ENCODE results near the gene RUFY3. TPM values are rescaled to one million over a fixed set of nuclear protein-coding genes. Genes with fewer than 3 reads are reported as not detected.

RUFY3 gene
- total and polyA plus RNA-seq, 2 experiments from 2014 or later = 18.3 to 29.2 TPM

- H2AFZ ChIP-seq = no peak overlapping the region
- no peaks in the 10 kb centered on the region for H3K36me3 ChIP-seq (ENCODE audit: insufficient read depth)
- ATAC-seq (no peak), DNase-seq (ENCODE audit: low spot score) (no peak)
- no peak for TF ChIP-seq CTCF (conservative IDR thresholded peaks at IDR 0.05; ENCODE audit: low read depth in 2 of 2)
- TF ChIP-seq ZNF114 (CRISPR knock-in tag; IDR thresholded peaks at IDR 0.05) = no peak
- TF ChIP-seq POLR2AphosphoS5 (IDR thresholded peaks at IDR 0.05; ENCODE audit: low read depth) = no peak
- no peak for TF ChIP-seq EZH2 (IDR thresholded peaks at IDR 0.05; ENCODE audit: low read depth, unreplicated experiment)
- TF ChIP-seq REST (IDR thresholded peaks at IDR 0.05; ENCODE audit: unreplicated experiment) = no peak
- no peak overlapping the region for H3K27ac ChIP-seq (ENCODE audit: low read depth)
- peaks cover 14% of the 10 kb centered on the region for H3K4me1 ChIP-seq (ENCODE audit: insufficient read depth)
- H3K4me1 Mint-ChIP-seq = peaks cover 6% of the 10 kb centered on the region; the same call in 2 of the 3 replicates
- H3K9me2 ChIP-seq (ENCODE audit: insufficient read depth) = no peaks in the 10 kb centered on the region
- peaks cover 5% of the 10 kb centered on the region; the same call in 1 of the 2 replicates for H4K20me1 ChIP-seq (replicated peaks; ENCODE audit: insufficient read depth)
- no peaks in the 10 kb centered on the region for H3F3A ChIP-seq (replicated peaks; ENCODE audit: low read depth)
- peaks cover 15% of the 10 kb centered on the region for H3K79me2 ChIP-seq (replicated peaks; ENCODE audit: insufficient read depth)
- no peaks in the 10 kb centered on the region for H3K36me3 Mint-ChIP-seq (ENCODE audit: low read depth)
- H3K4me2 ChIP-seq = no peak overlapping the region
- H3K4me3 Mint-ChIP-seq = no peak overlapping the region
- no peaks in the 10 kb centered on the region for H3K27me3 Mint-ChIP-seq (ENCODE audit: insufficient read depth, low read depth, poor library complexity)
- H3K4me3 ChIP-seq = no peak overlapping the region
- no peaks in the 10 kb centered on the region for H3K9me3 Mint-ChIP-seq
- H3K27me3 ChIP-seq (ENCODE audit: insufficient read depth) = no peaks in the 10 kb centered on the region
- no peak overlapping the region for H3K27ac Mint-ChIP-seq
These were observed 15.2 kb downstream of the RUFY3 start for GRCh38 chr4:70737006-70737405.

DNA sequence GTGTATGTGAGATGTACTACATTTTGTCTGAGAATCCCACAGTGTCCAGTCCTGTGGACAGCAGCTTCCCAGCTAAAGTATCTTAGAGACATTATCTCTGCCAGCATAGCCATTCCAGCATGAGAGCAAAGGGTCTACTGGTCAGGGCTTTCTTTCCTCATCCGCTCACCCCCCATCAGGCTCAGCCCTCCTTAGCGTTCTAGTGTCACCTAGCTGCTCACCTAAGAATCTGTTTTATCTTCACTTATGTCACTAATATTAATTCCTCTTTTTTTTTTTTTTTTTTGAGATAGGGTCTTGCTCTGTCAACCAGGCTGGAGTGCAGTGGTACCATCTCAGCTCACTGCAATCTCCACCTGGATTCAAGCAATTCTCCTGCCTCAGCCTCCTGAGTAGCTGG, 15.6 kb downstream of the RUFY3 start:
- H3K79me2 ChIP-seq (replicated peaks; ENCODE audit: insufficient read depth) = peaks cover 15% of the 10 kb centered on the region; the same call in 1 of the 2 replicates
- H3K27ac Mint-ChIP-seq = no peak overlapping the region

More for the DNA sequence above, 15.6 kb downstream of the RUFY3 start:
- Histone ChIP-seq H3K27me3 (ENCODE audit: insufficient read depth) (no peaks in the 10 kb centered on the region), H2AFZ (no peak overlapping the region), H3K27ac (ENCODE audit: low read depth) (no peak overlapping the region), H3K36me3 (ENCODE audit: insufficient read depth) (no peaks in the 10 kb centered on the region), H4K20me1 (replicated peaks; ENCODE audit: insufficient read depth) (peaks cover 5% of the 10 kb centered on the region; the same call in 1 of the 2 replicates), H3K4me2 (no peak overlapping the region), H3K9me2 (ENCODE audit: insufficient read depth) (no peaks in the 10 kb centered on the region), H3F3A (replicated peaks; ENCODE audit: low read depth) (no peaks in the 10 kb centered on the region), H3K4me3 (no peak overlapping the region), H3K4me1 (ENCODE audit: insufficient read depth) (peaks cover 18% of the 10 kb centered on the region)
- ATAC-seq (no peak), DNase-seq (ENCODE audit: low spot score) (no peak)
- Mint-ChIP-seq H3K4me1 (peaks cover 10% of the 10 kb centered on the region; the same call in 2 of the 3 replicates), H3K36me3 (ENCODE audit: low read depth) (no peaks in the 10 kb centered on the region), H3K27me3 (ENCODE audit: insufficient read depth, low read depth, poor library complexity) (no peaks in the 10 kb centered on the region), H3K9me3 (no peaks in the 10 kb centered on the region), H3K4me3 (no peak overlapping the region)
- TF ChIP-seq CTCF (conservative IDR thresholded peaks at IDR 0.05; ENCODE audit: low read depth in 2 of 2) (peak in 1 of 2 experiments; percentile 26; a peak in 2 of 4 replicates), REST (IDR thresholded peaks at IDR 0.05; ENCODE audit: unreplicated experiment) (no peak)

Data from GM23338 (cell line).